Astrocyte (in vitro differentiated cells and primary cell): Measurements from ENCODE around the gene SESN3. TPM values are rescaled to one million over a fixed set of nuclear protein-coding genes. Genes with fewer than 3 reads are reported as not detected.

ENCODE experiments used
- DNase-seq: peaks from one replicate; pipeline ENCODE4 v3.0.0-alpha.2; 2010; ENCODE audit warnings: low read depth
- FAIRE-seq: peaks from 2 replicates; lab custom pipeline; 2011; peaks lifted over from hg19 to GRCh38; lab: Jason Lieb, UNC
- H2AFZ ChIP-seq: 2 replicates; pipeline ENCODE4 v1.6.0; 2012; ENCODE audit warnings: low read depth, low read length, inconsistent platforms
- H3K27ac ChIP-seq: 2 replicates; pipeline ENCODE4 v1.5.1; 2011; ENCODE audit warnings: low read depth, low read length, inconsistent platforms
- H3K27me3 ChIP-seq: 2 replicates; pipeline ENCODE4 v1.6.0; 2011; ENCODE audit warnings: low read length, inconsistent platforms; ENCODE audit not compliant: insufficient read depth
- H3K36me3 ChIP-seq: 2 replicates; pipeline ENCODE4 v1.5.1; 2011; ENCODE audit warnings: low read length, inconsistent platforms; ENCODE audit not compliant: insufficient read depth
- H3K4me1 ChIP-seq: 2 replicates; pipeline ENCODE4 v1.5.1; 2011; ENCODE audit warnings: low read length, inconsistent platforms; ENCODE audit not compliant: insufficient read depth
- H3K4me2 ChIP-seq: 2 replicates; pipeline ENCODE4 v1.6.0; 2012; ENCODE audit warnings: low read length, inconsistent platforms
- H3K4me3 ChIP-seq: 2 replicates; pipeline ENCODE4 v1.5.1; 2011; ENCODE audit warnings: low read depth, mild to moderate bottlenecking, low read length, inconsistent platforms; ENCODE audit not compliant: insufficient read depth
- H3K79me2 ChIP-seq: 2 replicates; pipeline ENCODE4 v1.6.0; 2012; ENCODE audit warnings: mild to moderate bottlenecking, low read length, inconsistent platforms; ENCODE audit not compliant: insufficient read depth
- H3K9ac ChIP-seq: 2 replicates; pipeline ENCODE4 v1.6.0; 2012; ENCODE audit warnings: mild to moderate bottlenecking, low read length, inconsistent platforms
- H3K9me3 ChIP-seq: 2 replicates; pipeline ENCODE4 v1.5.1; 2012; ENCODE audit warnings: low read depth, mild to moderate bottlenecking, low read length, inconsistent platforms; ENCODE audit not compliant: insufficient read depth
- H4K20me1 ChIP-seq: 2 replicates; pipeline ENCODE4 v1.6.0; 2012; ENCODE audit warnings: low read length, inconsistent platforms; ENCODE audit not compliant: insufficient read depth
- H3K27ac Mint-ChIP-seq: one replicate; pipeline ENCODE4 v1.8.0; 2021; ENCODE audit warnings: mild to moderate bottlenecking, mixed read lengths; ENCODE audit not compliant: unreplicated experiment
- H3K27me3 Mint-ChIP-seq: one replicate; pipeline ENCODE4 v1.8.0; 2021; ENCODE audit warnings: low read depth, mixed read lengths; ENCODE audit not compliant: unreplicated experiment
- H3K36me3 Mint-ChIP-seq: one replicate; pipeline ENCODE4 v1.8.0; 2021; ENCODE audit warnings: low read depth, mixed read lengths; ENCODE audit not compliant: unreplicated experiment
- H3K4me1 Mint-ChIP-seq: one replicate; pipeline ENCODE4 v1.8.0; 2021; ENCODE audit warnings: low read depth, mixed read lengths; ENCODE audit not compliant: unreplicated experiment
- H3K4me3 Mint-ChIP-seq: one replicate; pipeline ENCODE4 v1.8.0; 2021; ENCODE audit warnings: mild to moderate bottlenecking, moderate library complexity, mixed read lengths; ENCODE audit not compliant: unreplicated experiment
- H3K9me3 Mint-ChIP-seq: one replicate; pipeline ENCODE4 v1.8.0; 2021; ENCODE audit warnings: mild to moderate bottlenecking, mixed read lengths; ENCODE audit not compliant: unreplicated experiment
- CTCF ChIP-seq: IDR thresholded peaks from 2 replicates; pipeline ENCODE4 v1.5.1; 2011; ENCODE audit warnings: low read depth, mild to moderate bottlenecking, inconsistent platforms, low read length, moderate library complexity; ENCODE audit not compliant: insufficient read depth
- EZH2 ChIP-seq: IDR thresholded peaks from 2 replicates; pipeline ENCODE4 v1.6.1; 2012; ENCODE audit warnings: mild to moderate bottlenecking, low read length, inconsistent platforms; ENCODE audit not compliant: insufficient read depth
- total RNA-seq: library from RNA; stranded (reverse); gene quantifications from 2 replicates; pipeline ENCODE4 v1.2.1, GENCODE V29; 2021

Gene SESN3
- total RNA-seq, 1 donor from 2014 or later: 98.1 TPM

DNA sequence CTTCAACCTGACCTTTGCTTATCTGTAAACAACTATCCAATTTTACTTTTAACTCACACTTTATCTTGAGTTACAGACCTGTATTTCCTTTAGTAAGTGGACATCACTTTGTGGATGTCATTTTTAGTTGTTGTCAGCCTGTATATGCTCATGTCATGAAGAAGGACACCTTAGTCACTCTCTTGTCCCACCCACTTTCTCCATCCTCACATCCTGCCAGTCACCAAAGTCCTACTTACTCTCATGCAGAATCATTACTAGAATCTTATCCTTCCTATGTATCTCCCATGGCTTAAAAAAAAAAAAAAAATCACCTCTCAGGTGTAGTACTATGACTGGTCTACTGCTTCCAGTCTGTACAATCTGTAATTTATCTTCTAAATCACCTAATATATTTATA is 43.3 kb downstream of the SESN3 start:
- Mint-ChIP-seq H3K27me3 (no peaks in the 10 kb centered on the region), H3K27ac (no peak overlapping the region), H3K9me3 (no peaks in the 10 kb centered on the region), H3K36me3 (peaks cover 16% of the 10 kb centered on the region), H3K4me1 (no peaks in the 10 kb centered on the region), H3K4me3 (no peak overlapping the region)
- no peak overlapping the region for H2AFZ ChIP-seq
- H3K36me3 ChIP-seq: no peaks in the 10 kb centered on the region
- H4K20me1 ChIP-seq: no peaks in the 10 kb centered on the region
- H3K9ac ChIP-seq: no peak overlapping the region
- no peaks in the 10 kb centered on the region for H3K27me3 ChIP-seq
- FAIRE-seq (no peak), DNase-seq (no peak)
- no peak overlapping the region for H3K27ac ChIP-seq
- H3K79me2 ChIP-seq: no peaks in the 10 kb centered on the region
- no peaks in the 10 kb centered on the region for H3K4me1 ChIP-seq
- no peak overlapping the region for H3K4me2 ChIP-seq
- H3K4me3 ChIP-seq: no peak overlapping the region
- H3K9me3 ChIP-seq: no peaks in the 10 kb centered on the region
- TF ChIP-seq CTCF: no peak
- TF ChIP-seq EZH2: no peak

DNA sequence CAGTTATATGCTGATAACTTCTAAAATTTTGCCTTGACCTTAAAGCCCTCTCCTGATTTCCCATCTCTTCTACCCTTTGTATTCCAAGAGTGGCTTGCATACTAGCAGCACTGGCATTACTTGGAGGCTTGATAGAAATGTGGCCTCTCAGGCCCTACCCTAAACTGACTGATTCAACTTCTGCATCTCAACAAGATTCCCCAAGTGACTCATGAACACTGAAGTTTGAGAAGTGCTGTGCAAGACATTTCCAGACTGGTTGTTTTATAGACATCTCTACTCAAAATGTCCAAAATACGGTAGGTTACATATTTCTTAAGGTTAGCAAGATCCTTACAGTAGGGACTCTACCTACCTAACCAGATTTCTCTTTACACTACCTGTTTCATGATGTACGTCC is 48.6 kb downstream of the SESN3 start:
- H3K36me3 ChIP-seq: no peaks in the 10 kb centered on the region

More for the DNA sequence above, 48.6 kb downstream of the SESN3 start:
- no peaks in the 10 kb centered on the region for H3K9me3 ChIP-seq
- no peaks in the 10 kb centered on the region for H3K79me2 ChIP-seq
- H3K4me1 Mint-ChIP-seq: peaks cover 6% of the 10 kb centered on the region
- H4K20me1 ChIP-seq: no peaks in the 10 kb centered on the region
- TF ChIP-seq CTCF (no peak), EZH2 (no peak)
- H3K9ac ChIP-seq: no peak overlapping the region
- H3K27me3 ChIP-seq: no peaks in the 10 kb centered on the region
- peaks cover 7% of the 10 kb centered on the region for H3K36me3 Mint-ChIP-seq
- H3K4me3 ChIP-seq: no peak overlapping the region
- H3K4me3 Mint-ChIP-seq: no peak overlapping the region
- H3K27ac Mint-ChIP-seq: no peak overlapping the region
- H2AFZ ChIP-seq: no peak overlapping the region
- no peak overlapping the region for H3K4me2 ChIP-seq
- FAIRE-seq: no peak
- H3K27ac ChIP-seq: no peak overlapping the region
- no peaks in the 10 kb centered on the region for H3K4me1 ChIP-seq
- DNase-seq: no peak
- no peaks in the 10 kb centered on the region for H3K9me3 Mint-ChIP-seq
- H3K27me3 Mint-ChIP-seq: no peaks in the 10 kb centered on the region
